Inflammatory macrophage (primary cell): Measurements from ENCODE around the gene GALNT9.

ENCODE experiments used
- DNase-seq, 2 donors: peaks; one replicate each; pipeline ENCODE4 v3.0.0-alpha.2; 2020 to 2022

Gene GALNT9

GRCh38 chr12:132344181-132344580 is 14.8 kb upstream of the GALNT9 start:
- no peak for DNase-seq

- no peak for DNase-seq
Measured at GRCh38 chr12:132343294-132344004, 14.1 kb upstream of the GALNT9 start.

GRCh38 chr12:132342251-132343227 is 13.2 kb upstream of the GALNT9 start:
- peak; percentile 34 to 48 for DNase-seq

GRCh38 chr12:132341318-132342050 is 12.1 kb upstream of the GALNT9 start:
- DNase-seq, result no peak

GRCh38 chr12:132340266-132341035 is 11.1 kb upstream of the GALNT9 start:
- DNase-seq, result no peak

- DNase-seq, result no peak
Measured at GRCh38 chr12:132339856-132340255, 10.5 kb upstream of the GALNT9 start.

GRCh38 chr12:132338781-132339180 is 9.4 kb upstream of the GALNT9 start:
- no peak for DNase-seq

GRCh38 chr12:132338311-132338710 is 8.9 kb upstream of the GALNT9 start:
- DNase-seq, result no peak

- DNase-seq, result no peak
Measured at GRCh38 chr12:132337557-132337956, 8.2 kb upstream of the GALNT9 start.

- DNase-seq, result no peak
Measured at GRCh38 chr12:132336451-132337413, 7.3 kb upstream of the GALNT9 start.

- DNase-seq, result no peak
Measured at GRCh38 chr12:132335179-132335756, 5.9 kb upstream of the GALNT9 start.

GRCh38 chr12:132333766-132334165 is 4.4 kb upstream of the GALNT9 start:
- DNase-seq, result no peak

- no peak for DNase-seq
Measured at GRCh38 chr12:132333273-132333672, 3.9 kb upstream of the GALNT9 start.

GRCh38 chr12:132330549-132330881 is 1.1 kb upstream of the GALNT9 start:
- no peak for DNase-seq

GRCh38 chr12:132329720-132330548 is 545 bp upstream of the GALNT9 start:
- DNase-seq, result no peak

- DNase-seq, result no peak
Measured at GRCh38 chr12:132328282-132329029, 933 bp downstream of the GALNT9 start.

- DNase-seq, result peak; percentile 43 to 67
Measured at GRCh38 chr12:132327336-132328171, 1.8 kb downstream of the GALNT9 start.

- no peak for DNase-seq
Measured at GRCh38 chr12:132326646-132327045, 2.7 kb downstream of the GALNT9 start.
